Heart left ventricle (tissue), 13 donors: ENCODE measurements around the gene TMEM8B.

Experiments
- POLR2A ChIP-seq, 2 donors: fragments of 450-650 bp; IDR thresholded peaks; one replicate each; pipeline ENCODE4 v1.6.1; 2017; ENCODE audit warnings: antibody characterized with exemption in 2 of 2, mild to moderate bottlenecking in 2 of 2, moderate library complexity in 2 of 2
- TF ChIP-seq, protein P1 (sequence below), 12 donors: fragments of 200-600 bp; sonication (generic) in 4 of 12; IDR thresholded peaks; one replicate each; pipeline versions ENCODE4 v1.5.0 to v1.8.0; 2018 to 2022; ENCODE audit warnings: antibody characterized with exemption in 12 of 12, mild to moderate bottlenecking in 5 of 12
- donor health status: ischemic (EF 13 %, LVEDD 7.1; RV severe dilation, severe dysfunction).
- donor health status: DM: no; HTN: yes; CAD: no.
- donor health status: DM: no; HTN: no; CAD: no.
- donor health status: ischemic (EF 25% LVEDD 6.9; RV normal size, moderate dysfunction).
- donor health status: ischemic (EF 25% LVEDD 5.7; RV mildly dilated, moderate dysfunction).
- donor health status: ischemic (EF 35%, LVEDD 5.7; RV mildly dilated, moderate dysfunction).
- donor health status: nonischemic (EF 11% LVEDD 7.7; RV severe dilation, severe dysfunction).
- donor health status: DM: yes; HTN: yes; CAD: no.
- donor health status: PGD.
- donor health status: ischemic (EF 29% LVEDD 5.4; RV normal size, mild dysfunction).
- donor health status: nonischemic (EF 23%, LVEDD 6.1; RV moderate dilation, normal function).

DNA sequence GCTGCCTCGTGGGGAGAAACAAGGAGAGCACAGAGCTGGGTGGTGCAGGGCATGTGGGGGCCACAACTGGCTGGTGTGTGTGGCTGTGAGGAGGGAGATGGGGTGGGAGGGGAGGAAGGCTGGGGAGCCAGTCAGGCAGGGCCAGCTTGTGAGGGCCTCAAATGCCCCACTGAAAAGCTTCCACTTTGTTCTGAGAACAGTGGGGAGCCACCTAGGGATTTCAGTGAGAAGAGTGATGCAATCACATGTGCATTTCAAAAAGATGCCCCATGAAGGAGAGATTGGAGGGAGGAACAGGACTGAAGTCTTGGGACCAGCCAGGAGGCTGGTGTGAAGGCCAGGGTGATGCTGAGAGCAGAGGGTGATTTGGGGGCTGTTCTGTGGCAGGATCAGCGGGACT lies 39.9 kb downstream of the TMEM8B start:
- no peak for TF ChIP-seq POLR2A (IDR thresholded peaks at IDR 0.05)
- TF ChIP-seq, protein P1, sequence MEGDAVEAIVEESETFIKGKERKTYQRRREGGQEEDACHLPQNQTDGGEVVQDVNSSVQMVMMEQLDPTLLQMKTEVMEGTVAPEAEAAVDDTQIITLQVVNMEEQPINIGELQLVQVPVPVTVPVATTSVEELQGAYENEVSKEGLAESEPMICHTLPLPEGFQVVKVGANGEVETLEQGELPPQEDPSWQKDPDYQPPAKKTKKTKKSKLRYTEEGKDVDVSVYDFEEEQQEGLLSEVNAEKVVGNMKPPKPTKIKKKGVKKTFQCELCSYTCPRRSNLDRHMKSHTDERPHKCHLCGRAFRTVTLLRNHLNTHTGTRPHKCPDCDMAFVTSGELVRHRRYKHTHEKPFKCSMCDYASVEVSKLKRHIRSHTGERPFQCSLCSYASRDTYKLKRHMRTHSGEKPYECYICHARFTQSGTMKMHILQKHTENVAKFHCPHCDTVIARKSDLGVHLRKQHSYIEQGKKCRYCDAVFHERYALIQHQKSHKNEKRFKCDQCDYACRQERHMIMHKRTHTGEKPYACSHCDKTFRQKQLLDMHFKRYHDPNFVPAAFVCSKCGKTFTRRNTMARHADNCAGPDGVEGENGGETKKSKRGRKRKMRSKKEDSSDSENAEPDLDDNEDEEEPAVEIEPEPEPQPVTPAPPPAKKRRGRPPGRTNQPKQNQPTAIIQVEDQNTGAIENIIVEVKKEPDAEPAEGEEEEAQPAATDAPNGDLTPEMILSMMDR (IDR thresholded peaks at IDR 0.05) = no peak
